Epithelial cell of proximal tubule (primary cell): Measurements from ENCODE around the gene MARCHF10. TPM values are rescaled to one million over a fixed set of nuclear protein-coding genes. Genes with fewer than 3 reads are reported as not detected.
A peak's percentile ranks its signal among the peaks of the same experiment; 100 is the strongest.
"Not testable (repeated sequence)": the region's sequence is repeated elsewhere in the genome, so short reads cannot be mapped to it uniquely, and the experiment has no call there.

Experiments used
- DNase-seq: peaks from one replicate; pipeline ENCODE4 v3.0.0-alpha.2; 2011; ENCODE audit warnings: low read depth
- H3K4me3 ChIP-seq: 2 replicates; pipeline ENCODE4 v1.5.1; 2011; ENCODE audit warnings: low read depth, mild to moderate bottlenecking, low read length
- CTCF ChIP-seq: conservative IDR thresholded peaks from 2 replicates; pipeline ENCODE4 v1.5.1; 2012; ENCODE audit warnings: low read depth, mild to moderate bottlenecking, low read length
- total RNA-seq: library from RNA; depleted of rRNA; stranded (reverse); fragments of >200 nt; gene quantifications from 2 replicates; pipeline ENCODE4 v1.2.3, GENCODE V29; 2015

The MARCHF10 gene
- total RNA-seq, 1 donor from 2014 or later = 4.8 TPM

GRCh38 chr17:62693616-62694409, 114.3 kb downstream of the MARCHF10 start:
- no peak for TF ChIP-seq CTCF
- DNase-seq = no peak
- H3K4me3 ChIP-seq = no peak overlapping the region

GRCh38 chr17:62692721-62693431, 115.2 kb downstream of the MARCHF10 start:
- no peak overlapping the region for H3K4me3 ChIP-seq
- no peak for DNase-seq
- TF ChIP-seq CTCF = peak; percentile 59

- no peak overlapping the region for H3K4me3 ChIP-seq
- DNase-seq = no peak
- no peak for TF ChIP-seq CTCF
Measured at GRCh38 chr17:62692159-62692651, 115.9 kb downstream of the MARCHF10 start.

- H3K4me3 ChIP-seq, DNase-seq: not testable (repeated sequence)
Measured at GRCh38 chr17:62691589-62691915, 116.6 kb downstream of the MARCHF10 start.

- no peak for TF ChIP-seq CTCF
- DNase-seq = no peak
- H3K4me3 ChIP-seq = no peak overlapping the region
Measured at GRCh38 chr17:62690168-62690897, 117.8 kb downstream of the MARCHF10 start.

- DNase-seq = no peak
- TF ChIP-seq CTCF = no peak
- no peak overlapping the region for H3K4me3 ChIP-seq
Measured at GRCh38 chr17:62689441-62690167, 118.5 kb downstream of the MARCHF10 start.
